H1 (cell line): Measurements from ENCODE around the gene PIGT. TPM values are rescaled to one million over a fixed set of nuclear protein-coding genes. Genes with fewer than 3 reads are reported as not detected.

Experiments
- CHD7 ChIP-seq: fragments of 300-600 bp; sonication (generic); IDR thresholded peaks from 2 replicates; pipeline ENCODE4 v1.7.1; 2012; ENCODE audit warnings: low read length, moderate library complexity, mild to moderate bottlenecking, inconsistent platforms; ENCODE audit not compliant: insufficient replicate concordance
- CTBP2 ChIP-seq: IDR thresholded peaks from 2 replicates; pipeline ENCODE4 v1.7.0; 2011; ENCODE audit warnings: borderline replicate concordance, mild to moderate bottlenecking, moderate library complexity, mixed read lengths, low read length; ENCODE audit not compliant: insufficient read depth, insufficient read length
- KDM5A ChIP-seq: fragments of 200-600 bp; IDR thresholded peaks from 2 replicates; pipeline ENCODE4 v1.7.1; 2012; ENCODE audit warnings: mild to moderate bottlenecking, low read length, inconsistent platforms, mixed read lengths
- POLR2A ChIP-seq, 2 experiments: IDR thresholded peaks; 1 replicate in 1 of 2; 2 replicates in 1 of 2; pipeline ENCODE4 v1.6.1; 2011; ENCODE audit warnings: low read depth in 2 of 2, low read length in 2 of 2, mild to moderate bottlenecking in 2 of 2; ENCODE audit errors: control extremely low read depth in 1 of 2
- POU5F1 ChIP-seq: IDR thresholded peaks from 2 replicates; pipeline ENCODE4 v1.6.1; 2011; ENCODE audit warnings: low read depth, mild to moderate bottlenecking, low read length, moderate library complexity
- SIN3A ChIP-seq, 2 experiments: IDR thresholded peaks in 1 of 2; conservative IDR thresholded peaks in 1 of 2; 2 replicates each; pipeline ENCODE4 v1.6.1; 2011 to 2012; ENCODE audit warnings: low read length in 2 of 2, improper control_type of control experiment in 1 of 2, low read depth in 1 of 2, mild to moderate bottlenecking in 1 of 2
- SIX5 ChIP-seq: IDR thresholded peaks from 2 replicates; pipeline ENCODE4 v1.6.1; 2011; ENCODE audit warnings: mild to moderate bottlenecking, low read depth, low read length
- TAF1 ChIP-seq: IDR thresholded peaks from 2 replicates; pipeline ENCODE4 v1.6.1; 2011; ENCODE audit warnings: mild to moderate bottlenecking, low read depth, low read length
- ZNF274 ChIP-seq: IDR thresholded peaks from 2 replicates; pipeline ENCODE4 v1.7.0; 2012; ENCODE audit warnings: low read length, borderline replicate concordance; ENCODE audit errors: extremely low read depth
- polyA plus RNA-seq, 7 experiments: library from polyadenylated mRNA; depleted of rRNA in 3 of 7; stranded (reverse) in 5 of 7; unstranded in 2 of 7; fragments of >200 nt in 5 of 7; fragments of 200-250 nt in 2 of 7; gene quantifications; 1 replicate in 5 of 7; 2 replicates in 1 of 7; 4 replicates in 1 of 7; pipeline versions ENCODE4 v1.2.1 to v1.2.3, GENCODE V29; 2011 to 2013; ENCODE audit warnings: missing spikeins in 2 of 7, mixed read lengths in 2 of 7
- total RNA-seq: library from RNA; stranded (reverse); fragmentation: NEBNext Ultra II Directional; extraction: Animal tissue kit (Norgen Biotek cat#: 25700); gene quantifications from 2 replicates; pipeline ENCODE4 v1.2.1, GENCODE V29; 2021

Gene PIGT
- total and polyA plus RNA-seq, 2 of the 8 experiments (the other 6 are each of a cell fraction or from before 2014, with no cell fraction given) = 66.0 to 89.7 TPM

- TF ChIP-seq CHD7 (no peak), POU5F1 (no peak), SIX5 (no peak), SIN3A (conservative IDR thresholded peaks at IDR 0.05 in 1 of 2, IDR thresholded peaks at IDR 0.05 in 1 of 2; ENCODE audit: low read depth in 1 of 2, low read length in 2 of 2) (no peak), CTBP2 (no peak), KDM5A (no peak), POLR2A (IDR thresholded peaks at IDR 0.05; ENCODE audit: control extremely low read depth in 1 of 2, low read depth in 2 of 2, low read length in 2 of 2) (no peak), TAF1 (no peak), ZNF274 (no peak)
Observed at GRCh38 chr20:45394221-45395113, 21.5 kb upstream of the PIGT start (continued).
